Measurements from ENCODE around the gene WBP2. TPM values are rescaled to one million over a fixed set of nuclear protein-coding genes. Genes with fewer than 3 reads are reported as not detected.
"Not testable (repeated sequence)": the region's sequence is repeated elsewhere in the genome, so short reads cannot be mapped to it uniquely, and the experiment has no call there.

The WBP2 gene
- polyA plus RNA-seq, 3 donors = 62.4 to 93.3 (median 67.9) TPM

DNA sequence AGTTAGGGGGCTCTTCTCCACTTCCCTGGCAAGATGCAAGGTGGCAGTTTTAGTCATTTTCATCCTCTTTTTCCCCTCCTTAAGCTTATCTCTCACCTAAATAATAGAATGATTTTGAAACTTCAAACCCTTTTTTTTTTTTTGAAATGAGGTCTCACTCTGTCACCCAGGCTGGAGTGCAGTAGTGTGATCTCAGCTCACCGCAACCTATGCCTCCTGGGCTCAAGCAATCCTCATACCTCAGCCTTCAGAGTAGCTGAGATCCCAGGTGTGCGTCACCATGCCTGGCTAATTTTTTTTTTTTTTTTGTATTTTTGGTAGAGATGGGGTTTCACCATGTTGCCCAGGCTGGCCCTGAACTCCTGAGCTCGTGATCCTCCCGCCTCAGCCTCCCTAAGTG, 9.8 kb upstream of the WBP2 start:
- H3K9me3 Mint-ChIP-seq; H4K20me1 ChIP-seq (ENCODE audit: insufficient read depth, low read length); H3K27me3 Mint-ChIP-seq (ENCODE audit: low read depth in 3 of 3); intact Hi-C loops (cut with micrococcal nuclease); H3K79me2 ChIP-seq (ENCODE audit: insufficient read depth, low read length); H3K9me3 ChIP-seq (replicated peaks in 1 of 2; ENCODE audit: control insufficient read depth in 1 of 2, insufficient read depth in 1 of 2, low read length in 2 of 2); H3K4me3 ChIP-seq (replicated peaks in 1 of 3; ENCODE audit: low read depth in 2 of 3, low read length in 3 of 3); H3K36me3 ChIP-seq (replicated peaks in 1 of 2; ENCODE audit: control insufficient read depth in 1 of 2, insufficient read depth in 2 of 2, low read length in 2 of 2); H3K4me3 Mint-ChIP-seq; DNase-seq; H3K9ac ChIP-seq (ENCODE audit: insufficient read depth, low read length, poor library complexity, severe bottlenecking); H3K36me3 Mint-ChIP-seq; H3K27me3 ChIP-seq (ENCODE audit: control insufficient read depth in 2 of 2, insufficient read depth in 2 of 2, low read length in 2 of 2); H3K4me2 ChIP-seq (replicated peaks; ENCODE audit: extremely low read depth, low read length, poor library complexity, severe bottlenecking): not testable (repeated sequence)
- Mint-ChIP-seq H3K4me1 (peaks cover 14% of the 10 kb centered on the region), H3K27ac (peak overlapping the region in 1 of 7 donors; percentile 18)
- WGBS (ENCODE audit: insufficient coverage) = 94% methylated on average over 2 of the region's 4 CpGs
- Histone ChIP-seq H3K4me1 (ENCODE audit: control insufficient read depth in 1 of 2, insufficient read depth in 2 of 2, low read length in 2 of 2) (peaks cover 9 to 19% of the 10 kb centered on the region in 2 donors), H2AFZ (ENCODE audit: insufficient read depth, low read depth, low read length, poor library complexity, severe bottlenecking) (peak overlapping the region; percentile 56), H3K27ac (ENCODE audit: low read depth in 1 of 2, low read length in 2 of 2) (peak overlapping the region in 1 of 2 donors; percentile 31)

DNA sequence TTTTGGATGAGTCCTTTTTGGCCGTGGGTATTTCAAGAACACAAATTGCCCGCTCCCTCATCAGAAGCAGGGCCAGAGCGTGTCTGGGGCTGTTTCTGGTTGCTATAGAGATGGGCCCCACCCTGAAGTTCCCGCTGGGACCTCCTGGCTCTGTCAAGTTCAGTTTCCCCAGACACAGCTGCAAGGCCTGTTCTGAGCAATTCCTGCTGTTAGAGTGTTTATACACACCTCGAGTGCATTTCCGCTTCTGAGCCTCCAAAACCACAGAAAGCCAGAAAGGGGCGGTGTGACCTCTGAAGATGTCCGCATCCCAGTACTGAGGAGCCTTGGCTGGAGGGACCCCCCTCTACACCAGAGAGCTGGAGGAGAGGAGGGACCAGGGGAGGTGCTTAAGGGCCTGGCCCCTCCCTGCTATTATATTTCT, 9.3 kb upstream of the WBP2 start:
- no peak overlapping the region for H3K9ac ChIP-seq (ENCODE audit: insufficient read depth, low read length, poor library complexity, severe bottlenecking)
- no peak overlapping the region for H3K4me3 Mint-ChIP-seq

More for the DNA sequence above, 9.3 kb upstream of the WBP2 start:
- Mint-ChIP-seq H3K27ac (peak overlapping the region in 4 of 7 donors; percentile 41 to 81 (median 74)), H3K4me1 (peaks cover 15% of the 10 kb centered on the region), H3K9me3 (peaks cover 0 to 1% (median 0%) of the 10 kb centered on the region in 7 donors), H3K27me3 (ENCODE audit: low read depth in 3 of 3) (peaks cover 0 to 3% (median 0%) of the 10 kb centered on the region in 3 donors), H3K36me3 (no peaks in the 10 kb centered on the region)
- TF ChIP-seq, protein P1, sequence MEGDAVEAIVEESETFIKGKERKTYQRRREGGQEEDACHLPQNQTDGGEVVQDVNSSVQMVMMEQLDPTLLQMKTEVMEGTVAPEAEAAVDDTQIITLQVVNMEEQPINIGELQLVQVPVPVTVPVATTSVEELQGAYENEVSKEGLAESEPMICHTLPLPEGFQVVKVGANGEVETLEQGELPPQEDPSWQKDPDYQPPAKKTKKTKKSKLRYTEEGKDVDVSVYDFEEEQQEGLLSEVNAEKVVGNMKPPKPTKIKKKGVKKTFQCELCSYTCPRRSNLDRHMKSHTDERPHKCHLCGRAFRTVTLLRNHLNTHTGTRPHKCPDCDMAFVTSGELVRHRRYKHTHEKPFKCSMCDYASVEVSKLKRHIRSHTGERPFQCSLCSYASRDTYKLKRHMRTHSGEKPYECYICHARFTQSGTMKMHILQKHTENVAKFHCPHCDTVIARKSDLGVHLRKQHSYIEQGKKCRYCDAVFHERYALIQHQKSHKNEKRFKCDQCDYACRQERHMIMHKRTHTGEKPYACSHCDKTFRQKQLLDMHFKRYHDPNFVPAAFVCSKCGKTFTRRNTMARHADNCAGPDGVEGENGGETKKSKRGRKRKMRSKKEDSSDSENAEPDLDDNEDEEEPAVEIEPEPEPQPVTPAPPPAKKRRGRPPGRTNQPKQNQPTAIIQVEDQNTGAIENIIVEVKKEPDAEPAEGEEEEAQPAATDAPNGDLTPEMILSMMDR (IDR thresholded peaks at IDR 0.05) = no peak
- peak overlapping the region in 1 of 3 experiments; percentile 17 for H3K4me3 ChIP-seq (replicated peaks in 1 of 3; ENCODE audit: low read depth in 2 of 3, low read length in 3 of 3)
- H3K9me3 ChIP-seq (replicated peaks in 1 of 2; ENCODE audit: control insufficient read depth in 1 of 2, insufficient read depth in 1 of 2, low read length in 2 of 2) = no peaks in the 10 kb centered on the region
- no peaks in the 10 kb centered on the region for H4K20me1 ChIP-seq (ENCODE audit: insufficient read depth, low read length)
- H2AFZ ChIP-seq (ENCODE audit: insufficient read depth, low read depth, low read length, poor library complexity, severe bottlenecking) = peak overlapping the region; percentile 56
- 2% methylated on average over 4 of the region's 8 CpGs for WGBS (ENCODE audit: insufficient coverage)
- no peaks in the 10 kb centered on the region for H3K79me2 ChIP-seq (ENCODE audit: insufficient read depth, low read length)
- peak overlapping the region; percentile 22 for H3K4me2 ChIP-seq (replicated peaks; ENCODE audit: extremely low read depth, low read length, poor library complexity, severe bottlenecking)
- H3K36me3 ChIP-seq (replicated peaks in 1 of 2; ENCODE audit: control insufficient read depth in 1 of 2, insufficient read depth in 2 of 2, low read length in 2 of 2) = no peaks in the 10 kb centered on the region
- H3K27me3 ChIP-seq (ENCODE audit: control insufficient read depth in 2 of 2, insufficient read depth in 2 of 2, low read length in 2 of 2) = no peaks in the 10 kb centered on the region
- peak overlapping the region in 1 of 2 donors; percentile 31 for H3K27ac ChIP-seq (ENCODE audit: low read depth in 1 of 2, low read length in 2 of 2)
- intact Hi-C loops (cut with micrococcal nuclease) = no loop called here
- peaks cover 14 to 23% of the 10 kb centered on the region in 2 donors for H3K4me1 ChIP-seq (ENCODE audit: control insufficient read depth in 1 of 2, insufficient read depth in 2 of 2, low read length in 2 of 2)
- DNase-seq = peak in 2 of 3 donors; percentile 38 to 41

Data from CD14-positive monocyte (primary cell).